Activated CD4-positive, CD25-positive, alpha-beta regulatory T cell treated with anti-CD3 and anti-CD28 coated beads, Interleukin-2, amount 50 U/mL, for 16 hours (primary cell): ENCODE results near the gene CNTFR.

Experiments used
- DNase-seq: peaks from one replicate; pipeline ENCODE4 v3.0.0-alpha.2; 2020; ENCODE audit warnings: low read depth, low spot score

CNTFR gene

GRCh38 chr9:34590381-34591247 lies 1.1 kb upstream of the CNTFR start:
- no peak for DNase-seq

GRCh38 chr9:34588671-34589635 lies 571 bp downstream of the CNTFR start:
- DNase-seq = no peak

GRCh38 chr9:34587271-34587670 lies 2.3 kb downstream of the CNTFR start:
- DNase-seq = no peak

- DNase-seq = no peak
These were observed 3.4 kb downstream of the CNTFR start for GRCh38 chr9:34585946-34586669.

GRCh38 chr9:34584970-34585369 lies 4.6 kb downstream of the CNTFR start:
- DNase-seq = no peak

GRCh38 chr9:34582787-34583186 lies 6.7 kb downstream of the CNTFR start:
- no peak for DNase-seq

- DNase-seq = no peak
These were observed 8.2 kb downstream of the CNTFR start for GRCh38 chr9:34581318-34581717.

- no peak for DNase-seq
These were observed 9.2 kb downstream of the CNTFR start for GRCh38 chr9:34580358-34580757.

- DNase-seq = no peak
These were observed 9.7 kb downstream of the CNTFR start for GRCh38 chr9:34579808-34580163.

- no peak for DNase-seq
These were observed 10.3 kb downstream of the CNTFR start for GRCh38 chr9:34579104-34579807.

- DNase-seq = no peak
These were observed 11.1 kb downstream of the CNTFR start for GRCh38 chr9:34578241-34579103.

- DNase-seq = no peak
These were observed 11.9 kb downstream of the CNTFR start for GRCh38 chr9:34577400-34578240.

GRCh38 chr9:34576597-34577399 lies 12.7 kb downstream of the CNTFR start:
- no peak for DNase-seq

- no peak for DNase-seq
These were observed 13.5 kb downstream of the CNTFR start for GRCh38 chr9:34575862-34576596.

GRCh38 chr9:34575241-34575640 lies 14.3 kb downstream of the CNTFR start:
- DNase-seq = no peak

- DNase-seq = no peak
These were observed 15.0 kb downstream of the CNTFR start for GRCh38 chr9:34574571-34574970.

GRCh38 chr9:34573599-34574325 lies 15.8 kb downstream of the CNTFR start:
- DNase-seq = no peak
